Smooth muscle cell (in vitro differentiated cells): ENCODE results near the gene RSU1. TPM values are rescaled to one million over a fixed set of nuclear protein-coding genes. Genes with fewer than 3 reads are reported as not detected.

ENCODE experiments used
- DNase-seq: peaks from one replicate; lab custom pipeline; 2025; ENCODE audit not compliant: unreplicated experiment; lab: John Stamatoyannopoulos, UW
- H2AFZ ChIP-seq: fragments of 200-600 bp; sonication (generic); 2 replicates; pipeline ENCODE4 v1.6.0; 2016; ENCODE audit warnings: antibody characterized with exemption, low read depth, mild to moderate bottlenecking
- H3F3A ChIP-seq: fragments of 200-600 bp; sonication (generic); 2 replicates; pipeline ENCODE4 v1.6.0; 2017; ENCODE audit warnings: antibody characterized with exemption, low read depth
- H3K27ac ChIP-seq: fragments of 200-600 bp; sonication (generic); 2 replicates; pipeline ENCODE4 v1.5.1; 2016; ENCODE audit warnings: low read depth, mild to moderate bottlenecking
- H3K27me3 ChIP-seq: fragments of 200-600 bp; sonication (generic); 2 replicates; pipeline ENCODE4 v1.6.1; 2016; ENCODE audit warnings: low read depth, mild to moderate bottlenecking
- H3K36me3 ChIP-seq: fragments of 200-600 bp; sonication (generic); 2 replicates; pipeline ENCODE4 v1.5.1; 2016; ENCODE audit warnings: low read depth
- H3K4me1 ChIP-seq: fragments of 200-600 bp; sonication (generic); 2 replicates; pipeline ENCODE4 v1.5.1; 2016; ENCODE audit warnings: low read depth
- H3K4me2 ChIP-seq: fragments of 200-600 bp; sonication (generic); 2 replicates; pipeline ENCODE4 v1.6.0; 2016; ENCODE audit warnings: mild to moderate bottlenecking
- H3K4me3 ChIP-seq: fragments of 200-600 bp; sonication (generic); 2 replicates; pipeline ENCODE4 v1.5.1; 2016; ENCODE audit warnings: mild to moderate bottlenecking
- H3K79me2 ChIP-seq: fragments of 200-600 bp; sonication (generic); 2 replicates; pipeline ENCODE4 v1.6.0; 2016; ENCODE audit warnings: low read depth, mild to moderate bottlenecking
- H3K9ac ChIP-seq: fragments of 200-600 bp; sonication (generic); 2 replicates; pipeline ENCODE4 v1.6.0; 2016; ENCODE audit warnings: low read depth
- H3K9me3 ChIP-seq: fragments of 200-600 bp; sonication (generic); replicated peaks from 2 replicates; pipeline ENCODE4 v1.5.1; 2016; ENCODE audit warnings: low read depth
- H4K20me1 ChIP-seq: fragments of 200-600 bp; sonication (generic); 2 replicates; pipeline ENCODE4 v1.6.0; 2016; ENCODE audit warnings: low read depth
- WGBS: methylation state at CpG from one replicate; pipeline ENCODE4 v1.1.7; 2016; ENCODE audit warnings: low lambda C conversion rate; 5-methylcytosine and 5-hydroxymethylcytosine counted together
- polyA plus RNA-seq: library from polyadenylated mRNA; unstranded; fragments of >200 nt; fragmentation: Nextera tagmentation; extraction: Ambion mirVana; gene quantifications from 2 replicates; pipeline ENCODE4 v1.2.1, GENCODE V29; 2016
- total RNA-seq: library from RNA; depleted of rRNA; stranded (reverse); fragments of >200 nt; gene quantifications from 2 replicates; pipeline ENCODE4 v1.2.3, GENCODE V29; 2014
- TF ChIP-seq, protein P1 (sequence below): fragments of 200-600 bp; sonication (generic); IDR thresholded peaks from 2 replicates; pipeline ENCODE4 v1.5.1; 2017; ENCODE audit warnings: borderline replicate concordance, mild to moderate bottlenecking, antibody characterized with exemption; ENCODE audit not compliant: insufficient read depth, poor library complexity, severe bottlenecking

RSU1 gene
- total and polyA plus RNA-seq, 2 experiments from 2014 or later, result 110 to 128 TPM

DNA sequence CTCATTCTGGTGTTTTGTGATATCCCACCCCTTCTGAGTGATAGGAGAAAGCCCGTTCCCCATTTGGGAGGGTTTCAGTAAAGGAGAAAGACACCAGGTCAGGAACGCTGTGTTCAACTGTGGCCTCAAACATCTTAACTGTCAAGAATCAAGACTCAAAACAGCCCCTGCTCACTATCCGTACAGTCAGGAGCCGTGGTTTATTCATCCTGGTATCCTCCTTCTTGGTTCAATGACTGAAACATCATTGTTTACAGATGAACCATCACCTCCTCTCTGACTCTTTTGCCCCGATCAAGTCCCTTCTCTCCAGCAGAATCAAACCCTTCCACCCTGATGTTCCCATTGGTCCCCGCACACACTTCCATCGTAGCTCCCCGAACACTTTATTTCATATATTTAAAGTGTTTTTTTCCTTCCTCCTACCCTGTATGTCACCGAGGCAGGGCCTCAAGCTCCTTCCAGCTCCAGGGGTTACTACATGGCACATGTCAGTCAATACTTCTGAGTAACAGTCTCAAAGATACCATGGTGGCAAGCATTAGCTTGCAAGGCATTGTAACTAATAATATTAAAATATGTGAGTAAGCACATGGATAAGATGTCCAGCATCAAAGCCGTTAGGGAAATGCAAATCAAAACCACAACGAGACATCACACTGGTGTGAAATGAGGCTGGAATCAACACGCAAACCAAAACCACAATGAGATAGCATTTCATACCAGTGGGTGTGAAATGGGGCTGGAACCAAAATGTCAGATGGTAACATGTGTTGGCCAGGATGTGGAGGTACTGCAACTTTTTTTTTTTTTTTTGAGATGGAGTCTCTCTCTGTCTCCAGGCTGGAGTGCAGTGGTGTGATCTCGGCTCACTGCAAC lies 170.8 kb downstream of the RSU1 start:
- H4K20me1 ChIP-seq, result peaks cover 84% of the 10 kb centered on the region
- no peaks in the 10 kb centered on the region for H3K27me3 ChIP-seq
- no peak overlapping the region for H3K4me3 ChIP-seq
- no peaks in the 10 kb centered on the region for H3K9me3 ChIP-seq
- no peak overlapping the region for H3K27ac ChIP-seq
- no peak overlapping the region for H3K9ac ChIP-seq
- no peaks in the 10 kb centered on the region for H3F3A ChIP-seq
- no peaks in the 10 kb centered on the region for H3K4me1 ChIP-seq
- WGBS, result 89% methylated on average over 13 of the region's 13 CpGs
- H3K4me2 ChIP-seq, result no peak overlapping the region
- no peak for DNase-seq
- no peaks in the 10 kb centered on the region for H3K79me2 ChIP-seq
- H3K36me3 ChIP-seq, result no peaks in the 10 kb centered on the region
- TF ChIP-seq, protein P1, sequence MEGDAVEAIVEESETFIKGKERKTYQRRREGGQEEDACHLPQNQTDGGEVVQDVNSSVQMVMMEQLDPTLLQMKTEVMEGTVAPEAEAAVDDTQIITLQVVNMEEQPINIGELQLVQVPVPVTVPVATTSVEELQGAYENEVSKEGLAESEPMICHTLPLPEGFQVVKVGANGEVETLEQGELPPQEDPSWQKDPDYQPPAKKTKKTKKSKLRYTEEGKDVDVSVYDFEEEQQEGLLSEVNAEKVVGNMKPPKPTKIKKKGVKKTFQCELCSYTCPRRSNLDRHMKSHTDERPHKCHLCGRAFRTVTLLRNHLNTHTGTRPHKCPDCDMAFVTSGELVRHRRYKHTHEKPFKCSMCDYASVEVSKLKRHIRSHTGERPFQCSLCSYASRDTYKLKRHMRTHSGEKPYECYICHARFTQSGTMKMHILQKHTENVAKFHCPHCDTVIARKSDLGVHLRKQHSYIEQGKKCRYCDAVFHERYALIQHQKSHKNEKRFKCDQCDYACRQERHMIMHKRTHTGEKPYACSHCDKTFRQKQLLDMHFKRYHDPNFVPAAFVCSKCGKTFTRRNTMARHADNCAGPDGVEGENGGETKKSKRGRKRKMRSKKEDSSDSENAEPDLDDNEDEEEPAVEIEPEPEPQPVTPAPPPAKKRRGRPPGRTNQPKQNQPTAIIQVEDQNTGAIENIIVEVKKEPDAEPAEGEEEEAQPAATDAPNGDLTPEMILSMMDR, result no peak
- H2AFZ ChIP-seq, result no peak overlapping the region

- no peak for DNase-seq
- H2AFZ ChIP-seq, result no peak overlapping the region
- no peak overlapping the region for H3K4me3 ChIP-seq
Measured at GRCh38 chr10:16644146-16644545, 173.1 kb downstream of the RSU1 start.

GRCh38 chr10:16643502-16643901 lies 173.7 kb downstream of the RSU1 start:
- Histone ChIP-seq H3K9me3 (no peaks in the 10 kb centered on the region), H3K4me1 (no peaks in the 10 kb centered on the region), H3K27ac (no peak overlapping the region), H3K27me3 (no peaks in the 10 kb centered on the region), H3F3A (no peaks in the 10 kb centered on the region), H4K20me1 (peaks cover 77% of the 10 kb centered on the region), H3K79me2 (no peaks in the 10 kb centered on the region), H3K4me3 (no peak overlapping the region), H2AFZ (no peak overlapping the region), H3K4me2 (no peak overlapping the region), H3K9ac (no peak overlapping the region), H3K36me3 (no peaks in the 10 kb centered on the region)
- DNase-seq, result no peak
- TF ChIP-seq, protein P1, result no peak
- 78% methylated on average over 3 of the region's 3 CpGs for WGBS

More at GRCh38 chr10:16644146-16644545, 173.1 kb downstream of the RSU1 start:
- H4K20me1 ChIP-seq, result peaks cover 81% of the 10 kb centered on the region
- H3K79me2 ChIP-seq, result no peaks in the 10 kb centered on the region
- TF ChIP-seq, protein P1, result no peak
- no peaks in the 10 kb centered on the region for H3K9me3 ChIP-seq
- WGBS, result 25% methylated on average over 5 of the region's 5 CpGs
- peak overlapping the region; percentile 47 for H3K4me2 ChIP-seq
- H3K27ac ChIP-seq, result no peak overlapping the region
- H3K9ac ChIP-seq, result no peak overlapping the region
- no peaks in the 10 kb centered on the region for H3K36me3 ChIP-seq
- H3K27me3 ChIP-seq, result no peaks in the 10 kb centered on the region
- no peaks in the 10 kb centered on the region for H3F3A ChIP-seq
- no peaks in the 10 kb centered on the region for H3K4me1 ChIP-seq
